SU-DHL-6 (cell line): ENCODE measurements around the gene DRD3.

Experiments used
- H2AFZ ChIP-seq: fragments of 200-600 bp; sonication (generic); 2 replicates; pipeline ENCODE4 v1.6.1; 2014; ENCODE audit warnings: low read depth, mild to moderate bottlenecking, moderate library complexity, mixed read lengths, antibody characterized with exemption, low read length; ENCODE audit not compliant: severe bottlenecking
- H3F3A ChIP-seq: fragments of 200-600 bp; shearing (Covaris generic); 2 replicates; pipeline ENCODE4 v1.6.0; 2016; ENCODE audit warnings: antibody characterized with exemption, mild to moderate bottlenecking; ENCODE audit not compliant: insufficient read depth
- H3K27ac ChIP-seq: fragments of 200-600 bp; sonication (generic); 2 replicates; pipeline ENCODE4 v1.5.1; 2016; ENCODE audit warnings: low read depth, mild to moderate bottlenecking, low read length, moderate library complexity, mixed read lengths
- H3K27me3 ChIP-seq: fragments of 200-600 bp; sonication (generic), shearing (Covaris generic); 2 replicates; pipeline ENCODE4 v1.6.0; 2014; ENCODE audit warnings: mild to moderate bottlenecking, low read length
- H3K36me3 ChIP-seq: fragments of 200-600 bp; sonication (generic); 2 replicates; pipeline ENCODE4 v1.6.1; 2014; ENCODE audit warnings: mild to moderate bottlenecking, low read length, mixed read lengths
- H3K4me2 ChIP-seq: fragments of 300-600, 200-600 bp; shearing (Covaris generic), sonication (generic); 2 replicates; pipeline ENCODE4 v1.6.0; 2014; ENCODE audit warnings: low read length, low read depth, mild to moderate bottlenecking; ENCODE audit not compliant: poor library complexity, severe bottlenecking
- H3K4me3 ChIP-seq: fragments of 200-600 bp; sonication (generic); 2 replicates; pipeline ENCODE4 v1.5.1; 2014; ENCODE audit warnings: antibody characterized with exemption, low read length, mild to moderate bottlenecking, mixed read lengths; ENCODE audit not compliant: insufficient read depth, poor library complexity, severe bottlenecking
- H3K79me2 ChIP-seq: fragments of 200-600 bp; sonication (generic); 2 replicates; pipeline ENCODE4 v1.6.1; 2014; ENCODE audit warnings: mild to moderate bottlenecking, low read length, moderate library complexity; ENCODE audit not compliant: insufficient read depth
- H3K9ac ChIP-seq: fragments of 200-600 bp; sonication (generic); 2 replicates; pipeline ENCODE4 v1.7.0; 2014; ENCODE audit warnings: mild to moderate bottlenecking, low read length
- H3K9me2 ChIP-seq: fragments of 200-600 bp; sonication (generic); replicated peaks from 2 replicates; pipeline ENCODE4 v1.6.1; 2014; ENCODE audit warnings: low read length; ENCODE audit not compliant: insufficient read depth
- H3K9me3 ChIP-seq: fragments of 200-600 bp; sonication (generic); 2 replicates; pipeline ENCODE4 v1.6.1; 2014; ENCODE audit warnings: low read length, mixed read lengths; ENCODE audit not compliant: insufficient read depth
- H4K20me1 ChIP-seq: fragments of 200-600 bp; sonication (generic); 2 replicates; pipeline ENCODE4 v1.6.1; 2014; ENCODE audit warnings: low read depth, mild to moderate bottlenecking, antibody characterized with exemption, low read length, moderate library complexity, mixed read lengths
- CTCF ChIP-seq: fragments of 200-600 bp; sonication (generic); IDR thresholded peaks from one replicate; pipeline ENCODE4 v1.5.1; 2017; ENCODE audit warnings: antibody characterized with exemption, mild to moderate bottlenecking, low read length, moderate library complexity; ENCODE audit not compliant: insufficient read depth, poor library complexity, severe bottlenecking
- EZH2phosphoT487 ChIP-seq: fragments of 200-600 bp; sonication (generic), shearing (Covaris generic); conservative IDR thresholded peaks from 2 replicates; pipeline ENCODE4 v1.6.1; 2018; ENCODE audit warnings: mild to moderate bottlenecking, antibody characterized with exemption, low read length, moderate library complexity, mixed read lengths

Gene DRD3

GRCh38 chr3:114168150-114168549 lies 10.7 kb downstream of the DRD3 start:
- Histone ChIP-seq H3K36me3 (no peaks in the 10 kb centered on the region), H3K27ac (no peak overlapping the region), H3K79me2 (no peaks in the 10 kb centered on the region), H3F3A (no peaks in the 10 kb centered on the region), H4K20me1 (no peaks in the 10 kb centered on the region), H3K9me2 (no peaks in the 10 kb centered on the region), H3K27me3 (no peaks in the 10 kb centered on the region), H3K9ac (no peak overlapping the region), H3K4me3 (no peak overlapping the region), H3K4me2 (no peak overlapping the region), H2AFZ (no peak overlapping the region), H3K9me3 (no peaks in the 10 kb centered on the region)
- no peak for TF ChIP-seq EZH2phosphoT487
- TF ChIP-seq CTCF, result no peak

- Histone ChIP-seq H3K4me3 (no peak overlapping the region), H4K20me1 (no peaks in the 10 kb centered on the region), H3F3A (no peaks in the 10 kb centered on the region), H3K9ac (no peak overlapping the region), H3K4me2 (no peak overlapping the region), H2AFZ (no peak overlapping the region), H3K79me2 (no peaks in the 10 kb centered on the region), H3K9me2 (no peaks in the 10 kb centered on the region), H3K36me3 (no peaks in the 10 kb centered on the region), H3K27ac (no peak overlapping the region), H3K9me3 (no peaks in the 10 kb centered on the region), H3K27me3 (no peaks in the 10 kb centered on the region)
- TF ChIP-seq CTCF (no peak), EZH2phosphoT487 (no peak)
These were observed 21.5 kb downstream of the DRD3 start for GRCh38 chr3:114157321-114157720.

DNA sequence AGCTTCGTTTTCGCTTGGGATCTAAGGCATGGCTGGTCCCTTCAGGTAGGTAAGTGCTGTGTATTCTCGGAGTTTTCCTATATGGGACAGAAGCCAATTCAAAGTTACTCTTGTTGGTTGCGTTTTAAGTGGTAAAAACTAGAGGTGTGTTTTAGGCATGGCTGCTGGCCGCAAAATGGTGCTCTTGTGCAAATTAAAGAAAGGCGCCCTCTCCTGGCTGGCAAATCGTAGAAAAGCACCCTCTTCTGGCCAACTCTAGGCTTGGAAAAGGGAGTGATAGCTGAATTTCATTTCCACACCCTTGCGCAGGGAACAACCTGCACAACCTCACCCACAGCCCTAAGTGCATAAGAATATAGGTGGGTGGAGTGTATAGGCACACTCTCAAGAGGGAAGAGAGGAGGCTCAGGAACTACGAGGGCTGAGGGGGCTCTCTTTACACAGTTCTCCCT lies 23.5 kb downstream of the DRD3 start:
- no peaks in the 10 kb centered on the region for H3K79me2 ChIP-seq
- no peak overlapping the region for H3K4me2 ChIP-seq
- H3K36me3 ChIP-seq, result no peaks in the 10 kb centered on the region
- no peak overlapping the region for H3K27ac ChIP-seq
- no peak overlapping the region for H2AFZ ChIP-seq
- no peaks in the 10 kb centered on the region for H3K9me3 ChIP-seq
- H3F3A ChIP-seq, result no peaks in the 10 kb centered on the region
- no peaks in the 10 kb centered on the region for H3K27me3 ChIP-seq
- no peak overlapping the region for H3K4me3 ChIP-seq
- TF ChIP-seq CTCF (peak; percentile 75), EZH2phosphoT487 (no peak)
- no peak overlapping the region for H3K9ac ChIP-seq
- no peaks in the 10 kb centered on the region for H4K20me1 ChIP-seq
- H3K9me2 ChIP-seq, result no peaks in the 10 kb centered on the region
